ENCODE results near the gene KLHL12. TPM values are rescaled to one million over a fixed set of nuclear protein-coding genes. Genes with fewer than 3 reads are reported as not detected.

KLHL12 gene
- total and polyA plus RNA-seq, 2 of the 8 experiments (the other 6 are each of a cell fraction or from before 2014, with no cell fraction given), result 27.2 to 33.3 TPM

DNA sequence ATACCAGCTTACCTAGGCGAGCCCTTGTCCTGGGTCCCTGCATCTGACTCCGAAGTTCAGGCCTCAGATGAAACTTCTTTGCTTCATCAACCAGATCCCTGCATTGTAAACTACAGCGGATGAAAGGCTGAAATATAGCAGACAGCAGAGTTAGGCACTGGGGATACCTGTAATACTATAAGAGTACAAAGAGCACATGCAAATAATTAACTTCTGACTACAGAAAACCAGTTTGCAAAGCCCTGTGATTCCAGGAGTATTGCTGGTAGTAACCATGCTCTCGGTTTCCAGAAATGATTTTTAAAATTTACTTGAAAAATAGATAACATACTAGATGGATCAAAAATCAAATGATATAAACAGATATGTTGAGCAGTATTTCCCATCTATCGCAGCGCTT lies 18.0 kb downstream of the KLHL12 start:
- Histone ChIP-seq H3K4ac (replicated peaks; ENCODE audit: insufficient read length, low read depth, low read length) (no peak overlapping the region), H3K36me3 (ENCODE audit: control insufficient read depth in 2 of 4, insufficient read depth in 4 of 4, low read length in 3 of 4) (peaks cover 0 to 44% (median 22%) of the 10 kb centered on the region in 4 experiments; a peak in 7 of 8 replicates), H2AK5ac (ENCODE audit: low read depth, low read length) (no peak overlapping the region), H3K79me2 (ENCODE audit: control insufficient read depth in 1 of 2, insufficient read depth in 2 of 2, low read length in 2 of 2) (no peaks in the 10 kb centered on the region), H2BK15ac (ENCODE audit: low read length) (no peak overlapping the region), H2BK120ac (replicated peaks; ENCODE audit: low read depth, low read length) (no peak overlapping the region), H3K18ac (ENCODE audit: extremely low read depth, low read length) (no peak overlapping the region), H4K8ac (ENCODE audit: extremely low read depth, insufficient read depth, low read length) (no peak overlapping the region), H4K5ac (ENCODE audit: insufficient read length, low read depth, low read length) (no peak overlapping the region), H4K91ac (replicated peaks; ENCODE audit: insufficient read length, low read length) (no peak overlapping the region), H4K20me1 (replicated peaks in 1 of 2; ENCODE audit: control insufficient read depth in 1 of 2, insufficient read depth in 2 of 2, low read length in 2 of 2) (no peaks in the 10 kb centered on the region), H3K27me3 (replicated peaks in 1 of 4; ENCODE audit: control insufficient read depth in 3 of 4, extremely low read depth in 1 of 4, insufficient read depth in 3 of 4, low read length in 3 of 4) (no peaks in the 10 kb centered on the region), H3K9me3 (ENCODE audit: insufficient read depth in 2 of 2, low read depth in 1 of 2, low read length in 1 of 2) (no peaks in the 10 kb centered on the region), H3K79me1 (ENCODE audit: low read depth, low read length) (no peaks in the 10 kb centered on the region), H3K9ac (replicated peaks in 1 of 4; ENCODE audit: extremely low read depth in 1 of 4, low read depth in 3 of 4, low read length in 3 of 4) (no peak overlapping the region), H3K23me2 (ENCODE audit: low read depth, low read length) (no peaks in the 10 kb centered on the region), H2BK12ac (ENCODE audit: low read depth, low read length) (no peak overlapping the region), H3K4me1 (replicated peaks in 1 of 4; ENCODE audit: control insufficient read depth in 3 of 4, insufficient read depth in 4 of 4, low read length in 3 of 4) (no peaks in the 10 kb centered on the region), H3K4me2 (ENCODE audit: insufficient read depth in 1 of 2, low read depth in 2 of 2, low read length in 2 of 2) (no peak overlapping the region), H3K27ac (ENCODE audit: low read depth, low read length) (no peak overlapping the region), H2BK20ac (ENCODE audit: low read length) (no peak overlapping the region), H3K14ac (ENCODE audit: insufficient read length) (no peak overlapping the region), H3K56ac (replicated peaks; ENCODE audit: insufficient read length, low read depth, low read length) (no peak overlapping the region), H2AFZ (ENCODE audit: low read length) (no peak overlapping the region), H3K4me3 (ENCODE audit: extremely low read depth in 1 of 4, insufficient read depth in 2 of 4, low read depth in 3 of 4, low read length in 4 of 4) (no peak overlapping the region), H2BK5ac (ENCODE audit: low read depth, low read length) (no peak overlapping the region), H3K23ac (ENCODE audit: insufficient read length) (no peak overlapping the region)
- FAIRE-seq, result no peak
- 90% methylated on average over 6 of the region's 6 CpGs; no CpG with 5 or more reads in 1 of the 2 experiments for WGBS, 2 experiments (ENCODE audit: extremely low coverage in 1 of 2, insufficient coverage in 1 of 2, insufficient read length in 1 of 2, insufficient replicate concordance in 2 of 2, low coverage in 1 of 2, low lambda C conversion rate in 2 of 2, missing lambda C conversion rate in 1 of 2)
- no peak for DNase-seq (ENCODE audit: low read depth in 1 of 2, low spot score in 2 of 2)
- CTCF ChIA-PET (ENCODE audit: partially characterized antibody), result no interaction called here
- no peak for TF ChIP-seq SRF (IDR thresholded peaks at IDR 0.05; ENCODE audit: low read depth, low read length)
- TF ChIP-seq YY1 (IDR thresholded peaks at IDR 0.05; ENCODE audit: low read depth, low read length), result no peak
- no peak for TF ChIP-seq CTBP2 (IDR thresholded peaks at IDR 0.05; ENCODE audit: borderline replicate concordance, insufficient read depth, insufficient read length, low read length)
- TF ChIP-seq RBBP5 (IDR thresholded peaks at IDR 0.05; ENCODE audit: borderline replicate concordance, low read depth, low read length), result no peak
- POLR2A ChIA-PET (ENCODE audit: partially characterized antibody), result interaction anchor here (0.9 kb wide), 1 partner anchor 8 kb away, joined by 3 read pairs; no protein-coding TSS in a partner anchor
